ENCODE data around the gene ARHGAP22.

ARHGAP22 gene

GRCh38 chr10:48636901-48637300 lies 32.0 kb upstream of the ARHGAP22 start:
- TF ChIP-seq SIN3A (IDR thresholded peaks at IDR 0.05; ENCODE audit: borderline replicate concordance, insufficient read depth, low read length) (no peak), REST (IDR thresholded peaks at IDR 0.05; ENCODE audit: insufficient read depth in 1 of 2, low read depth in 2 of 2, low read length in 2 of 2) (no peak), TAF1 (IDR thresholded peaks at IDR 0.05; ENCODE audit: borderline replicate concordance, insufficient read depth, low read length) (no peak), FOXP2 (optimal IDR thresholded peaks at IDR 0.05; ENCODE audit: borderline replicate concordance, extremely low read depth, extremely low read length, insufficient read depth) (no peak), POLR2AphosphoS5 (IDR thresholded peaks at IDR 0.05; ENCODE audit: low read depth, low read length) (no peak)

- TF ChIP-seq FOXP2 (optimal IDR thresholded peaks at IDR 0.05; ENCODE audit: borderline replicate concordance, extremely low read depth, extremely low read length, insufficient read depth) = no peak
- no peak for TF ChIP-seq TAF1 (IDR thresholded peaks at IDR 0.05; ENCODE audit: borderline replicate concordance, insufficient read depth, low read length)
- TF ChIP-seq SIN3A (IDR thresholded peaks at IDR 0.05; ENCODE audit: borderline replicate concordance, insufficient read depth, low read length) = no peak
- no peak for TF ChIP-seq REST (IDR thresholded peaks at IDR 0.05; ENCODE audit: insufficient read depth in 1 of 2, low read depth in 2 of 2, low read length in 2 of 2)
- TF ChIP-seq POLR2AphosphoS5 (IDR thresholded peaks at IDR 0.05; ENCODE audit: low read depth, low read length) = no peak
Observed at GRCh38 chr10:48636231-48636630, 31.4 kb upstream of the ARHGAP22 start.

- no peak for TF ChIP-seq REST (IDR thresholded peaks at IDR 0.05; ENCODE audit: insufficient read depth in 1 of 2, low read depth in 2 of 2, low read length in 2 of 2)
- no peak for TF ChIP-seq SIN3A (IDR thresholded peaks at IDR 0.05; ENCODE audit: borderline replicate concordance, insufficient read depth, low read length)
- TF ChIP-seq FOXP2 (optimal IDR thresholded peaks at IDR 0.05; ENCODE audit: borderline replicate concordance, extremely low read depth, extremely low read length, insufficient read depth) = no peak
- no peak for TF ChIP-seq POLR2AphosphoS5 (IDR thresholded peaks at IDR 0.05; ENCODE audit: low read depth, low read length)
- TF ChIP-seq TAF1 (IDR thresholded peaks at IDR 0.05; ENCODE audit: borderline replicate concordance, insufficient read depth, low read length) = no peak
Observed at GRCh38 chr10:48634984-48635557, 30.2 kb upstream of the ARHGAP22 start.

GRCh38 chr10:48634198-48634983 lies 29.5 kb upstream of the ARHGAP22 start:
- TF ChIP-seq FOXP2 (optimal IDR thresholded peaks at IDR 0.05; ENCODE audit: borderline replicate concordance, extremely low read depth, extremely low read length, insufficient read depth) (no peak), POLR2AphosphoS5 (IDR thresholded peaks at IDR 0.05; ENCODE audit: low read depth, low read length) (no peak), TAF1 (IDR thresholded peaks at IDR 0.05; ENCODE audit: borderline replicate concordance, insufficient read depth, low read length) (no peak), REST (IDR thresholded peaks at IDR 0.05; ENCODE audit: insufficient read depth in 1 of 2, low read depth in 2 of 2, low read length in 2 of 2) (no peak), SIN3A (IDR thresholded peaks at IDR 0.05; ENCODE audit: borderline replicate concordance, insufficient read depth, low read length) (no peak)

All from PFSK-1 (cell line).